ENCODE results near the gene ELOA. TPM values are rescaled to one million over a fixed set of nuclear protein-coding genes. Genes with fewer than 3 reads are reported as not detected.

ELOA gene
- total RNA-seq: 37.7 TPM

GRCh38 chr1:23743287-23744152, at the start of gene ELOA:
Gene ELOA (plus strand): TSS chr1:23743471. CDS start chr1:23743504, 33 bp downstream.

GRCh38 chr1:23777979-23778814, 34.9 kb downstream of the ELOA start, which contains the start of gene PITHD1:
Gene PITHD1 (plus strand): TSS chr1:23778418. CDS start chr1:23778516, 98 bp downstream.

GRCh38 chr1:23790696-23791515, 47.6 kb downstream of the ELOA start, which contains the start of gene LYPLA2:
Gene LYPLA2 (plus strand): TSS chr1:23791145. CDS start chr1:23792683, 1,538 bp downstream.

GRCh38 chr1:23800400-23801337, 57.4 kb downstream of the ELOA start, which contains the start of gene GALE:
Gene GALE (minus strand): TSS chr1:23800754. CDS start chr1:23799007, 1,747 bp downstream.

Other genes starting within 250 kb of the ELOA start
- gene E2F2, start 212.2 kb upstream of the ELOA start, total RNA-seq: 4.2 TPM
- 222 TPM for gene ID3, start 184.0 kb upstream of the ELOA start, total RNA-seq
- gene RPL11, start 51.7 kb upstream of the ELOA start, total RNA-seq: 683 TPM
- 83.9 TPM for gene PITHD1, start 34.9 kb downstream of the ELOA start, total RNA-seq
- 26.6 TPM for gene LYPLA2, start 47.7 kb downstream of the ELOA start, total RNA-seq
- gene GALE, start 57.3 kb downstream of the ELOA start, total RNA-seq: 19.2 TPM
- 31.6 TPM for gene HMGCL, start 82.0 kb downstream of the ELOA start, total RNA-seq
- gene FUCA1, start 124.8 kb downstream of the ELOA start, total RNA-seq: 29.0 TPM
- gene CNR2, start 169.9 kb downstream of the ELOA start, total RNA-seq: 0.05 TPM
- gene PNRC2, start 216.4 kb downstream of the ELOA start, total RNA-seq: 171 TPM
- 226 TPM for gene SRSF10, start 236.9 kb downstream of the ELOA start, total RNA-seq

Data from camera-type eye (tissue), 1 donor.